Sigmoid colon (tissue), 4 donors: ENCODE measurements around the gene CCR7.

Experiments used
- EP300 ChIP-seq, 4 donors: sonication (generic); formaldehyde crosslinking; IDR thresholded peaks; one replicate each; pipeline ENCODE4 v1.6.1; 2017; ENCODE audit warnings: antibody characterized with exemption in 4 of 4
- POLR2A ChIP-seq, 2 donors: fragments of 450-650 bp; IDR thresholded peaks; one replicate each; pipeline ENCODE4 v1.6.1; 2016; ENCODE audit warnings: antibody characterized with exemption in 2 of 2, mild to moderate bottlenecking in 2 of 2, moderate library complexity in 2 of 2
- TF ChIP-seq, protein P1 (sequence below), 4 experiments: fragments of 450-650 bp in 3 of 4; fragments of 200-600 bp in 1 of 4; IDR thresholded peaks; one replicate each; pipeline ENCODE4 v1.5.1; 2016 to 2019; ENCODE audit warnings: antibody characterized with exemption in 4 of 4, mild to moderate bottlenecking in 3 of 4, moderate library complexity in 2 of 4

- TF ChIP-seq, protein P1, sequence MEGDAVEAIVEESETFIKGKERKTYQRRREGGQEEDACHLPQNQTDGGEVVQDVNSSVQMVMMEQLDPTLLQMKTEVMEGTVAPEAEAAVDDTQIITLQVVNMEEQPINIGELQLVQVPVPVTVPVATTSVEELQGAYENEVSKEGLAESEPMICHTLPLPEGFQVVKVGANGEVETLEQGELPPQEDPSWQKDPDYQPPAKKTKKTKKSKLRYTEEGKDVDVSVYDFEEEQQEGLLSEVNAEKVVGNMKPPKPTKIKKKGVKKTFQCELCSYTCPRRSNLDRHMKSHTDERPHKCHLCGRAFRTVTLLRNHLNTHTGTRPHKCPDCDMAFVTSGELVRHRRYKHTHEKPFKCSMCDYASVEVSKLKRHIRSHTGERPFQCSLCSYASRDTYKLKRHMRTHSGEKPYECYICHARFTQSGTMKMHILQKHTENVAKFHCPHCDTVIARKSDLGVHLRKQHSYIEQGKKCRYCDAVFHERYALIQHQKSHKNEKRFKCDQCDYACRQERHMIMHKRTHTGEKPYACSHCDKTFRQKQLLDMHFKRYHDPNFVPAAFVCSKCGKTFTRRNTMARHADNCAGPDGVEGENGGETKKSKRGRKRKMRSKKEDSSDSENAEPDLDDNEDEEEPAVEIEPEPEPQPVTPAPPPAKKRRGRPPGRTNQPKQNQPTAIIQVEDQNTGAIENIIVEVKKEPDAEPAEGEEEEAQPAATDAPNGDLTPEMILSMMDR (IDR thresholded peaks at IDR 0.05), result no peak
- TF ChIP-seq POLR2A (IDR thresholded peaks at IDR 0.05) (no peak), EP300 (IDR thresholded peaks at IDR 0.05) (no peak)
Observed at GRCh38 chr17:40506786-40507185, 58.5 kb downstream of the CCR7 start.
